GM21381 (cell line): ENCODE data around the gene RGS1.

Experiments
- ATAC-seq: cut with Tn5 transposase; IDR thresholded peaks from one replicate; pipeline ENCODE4 v1.9.1; 2021; ENCODE audit warnings: mild to moderate bottlenecking, moderate library complexity; ENCODE audit not compliant: unreplicated experiment

Gene RGS1

GRCh38 chr1:192552760-192553191 is 22.8 kb upstream of the RGS1 start:
- ATAC-seq, result peak; percentile 26

- ATAC-seq, result no peak
Observed at GRCh38 chr1:192553741-192554140, 21.8 kb upstream of the RGS1 start.

- no peak for ATAC-seq
Observed at GRCh38 chr1:192554904-192555303, 20.7 kb upstream of the RGS1 start.

GRCh38 chr1:192555399-192555798 is 20.2 kb upstream of the RGS1 start:
- ATAC-seq, result no peak

GRCh38 chr1:192557841-192558595 is 17.6 kb upstream of the RGS1 start:
- no peak for ATAC-seq

- peak; percentile 59 for ATAC-seq
Observed at GRCh38 chr1:192559115-192560006, 16.2 kb upstream of the RGS1 start.

- ATAC-seq, result no peak
Observed at GRCh38 chr1:192561301-192561700, 14.3 kb upstream of the RGS1 start.

GRCh38 chr1:192563129-192563528 is 12.4 kb upstream of the RGS1 start:
- ATAC-seq, result no peak

- ATAC-seq, result no peak
Observed at GRCh38 chr1:192564099-192564498, 11.5 kb upstream of the RGS1 start.

- ATAC-seq, result no peak
Observed at GRCh38 chr1:192565946-192566345, 9.6 kb upstream of the RGS1 start.

GRCh38 chr1:192566657-192567056 is 8.9 kb upstream of the RGS1 start:
- ATAC-seq, result no peak

- ATAC-seq, result no peak
Observed at GRCh38 chr1:192568063-192568462, 7.5 kb upstream of the RGS1 start.

- no peak for ATAC-seq
Observed at GRCh38 chr1:192571668-192572067, 3.9 kb upstream of the RGS1 start.

- no peak for ATAC-seq
Observed at GRCh38 chr1:192573499-192573898, 2.1 kb upstream of the RGS1 start.

- no peak for ATAC-seq
Observed at GRCh38 chr1:192574073-192574472, 1.5 kb upstream of the RGS1 start.

- no peak for ATAC-seq
Observed at GRCh38 chr1:192576190-192577144, 894 bp downstream of the RGS1 start.

GRCh38 chr1:192577145-192578140 is 1.9 kb downstream of the RGS1 start:
- no peak for ATAC-seq

- ATAC-seq, result no peak
Observed at GRCh38 chr1:192578144-192578909, 2.8 kb downstream of the RGS1 start.
